Stomach (tissue), 4 donors: ENCODE data around the gene SEMA4C.
A peak's percentile ranks its signal among the peaks of the same experiment; 100 is the strongest.

Source experiments
- CTCF ChIP-seq, 7 experiments: fragments of 450-650 bp in 4 of 7; fragments of 200-600 bp in 3 of 7; sonication (generic) in 3 of 7; IDR thresholded peaks; one replicate each; pipeline ENCODE4 v1.5.1; 2016 to 2019; ENCODE audit warnings: antibody characterized with exemption in 7 of 7, control low read depth in 2 of 7, mild to moderate bottlenecking in 1 of 7
- EP300 ChIP-seq: sonication (generic); formaldehyde crosslinking; IDR thresholded peaks from one replicate; pipeline ENCODE4 v1.6.1; 2017; ENCODE audit warnings: antibody characterized with exemption
- POLR2A ChIP-seq, 4 donors: fragments of 450-650 bp; IDR thresholded peaks; one replicate each; pipeline ENCODE4 v1.6.1; 2016; ENCODE audit warnings: antibody characterized with exemption in 4 of 4, control low read depth in 2 of 4, mild to moderate bottlenecking in 1 of 4, moderate library complexity in 1 of 4
- POLR2AphosphoS5 ChIP-seq, 3 donors: sonication (generic); formaldehyde crosslinking; IDR thresholded peaks; one replicate each; pipeline ENCODE4 v1.6.1; 2016; ENCODE audit warnings: antibody characterized with exemption in 3 of 3

- no peak for TF ChIP-seq CTCF (IDR thresholded peaks at IDR 0.05)
- no peak for TF ChIP-seq EP300
- TF ChIP-seq POLR2AphosphoS5 (IDR thresholded peaks at IDR 0.05): peak in 1 of 3 donors; percentile 35
- no peak for TF ChIP-seq POLR2A (IDR thresholded peaks at IDR 0.05)
These were observed 17.7 kb upstream of the SEMA4C start for GRCh38 chr2:96887493-96888012.
